Right kidney (tissue), 1 donor: ENCODE measurements around the gene UCN.
A peak's percentile ranks its signal among the peaks of the same experiment; 100 is the strongest.
"Not testable (repeated sequence)": the region's sequence is repeated elsewhere in the genome, so short reads cannot be mapped to it uniquely, and the experiment has no call there.

Experiments
- DNase-seq: peaks from one replicate; pipeline ENCODE4 v3.0.0-alpha.2; 2016

UCN gene

GRCh38 chr2:27284996-27285395, 23.2 kb downstream of the UCN start:
- DNase-seq: no peak

- no peak for DNase-seq
These were observed 25.4 kb downstream of the UCN start for GRCh38 chr2:27282892-27283291.

- peak; percentile 51 for DNase-seq
These were observed 26.2 kb downstream of the UCN start, which contains the start of gene TRIM54 for GRCh38 chr2:27281855-27282559. Gene TRIM54 (plus strand): TSS chr2:27282429. CDS start chr2:27282732, 303 bp downstream.

- DNase-seq: no peak
These were observed 26.8 kb downstream of the UCN start for GRCh38 chr2:27281442-27281841.

GRCh38 chr2:27280826-27281225, 27.4 kb downstream of the UCN start:
- DNase-seq: no peak

- no peak for DNase-seq
These were observed 30.2 kb downstream of the UCN start for GRCh38 chr2:27278010-27278409.

GRCh38 chr2:27275211-27276150, 32.8 kb downstream of the UCN start, which contains the start of gene DNAJC5G:
Gene DNAJC5G (plus strand): TSS chr2:27275433. CDS start chr2:27276729, 1,296 bp downstream.
- DNase-seq: no peak

- DNase-seq: not testable (repeated sequence)
These were observed 35.4 kb downstream of the UCN start for GRCh38 chr2:27272537-27273522.

GRCh38 chr2:27271631-27272340, 36.5 kb downstream of the UCN start:
- DNase-seq: no peak

GRCh38 chr2:27270670-27271069, 37.6 kb downstream of the UCN start:
- no peak for DNase-seq

GRCh38 chr2:27270131-27270530, 38.1 kb downstream of the UCN start:
- DNase-seq: no peak

GRCh38 chr2:27268296-27268695, 39.9 kb downstream of the UCN start:
- not testable (repeated sequence) for DNase-seq

GRCh38 chr2:27265536-27265870, 42.7 kb downstream of the UCN start:
- DNase-seq: no peak

- peak; percentile 81 for DNase-seq
These were observed 43.3 kb downstream of the UCN start for GRCh38 chr2:27264753-27265535.

- DNase-seq: peak; percentile 51
These were observed 43.9 kb downstream of the UCN start for GRCh38 chr2:27264253-27264752.

- DNase-seq: peak; percentile 55
These were observed 44.7 kb downstream of the UCN start for GRCh38 chr2:27263287-27264252.

- DNase-seq: peak; percentile 84
These were observed 45.6 kb downstream of the UCN start, which contains the start of gene SLC30A3 for GRCh38 chr2:27262379-27263286. Gene SLC30A3 (minus strand): TSS chr2:27263047. CDS start chr2:27262906, 141 bp downstream.

GRCh38 chr2:27261926-27262298, 46.3 kb downstream of the UCN start:
- DNase-seq: no peak
